Ovary (tissue), 3 donors: Measurements from ENCODE around the gene CCAR1.

Experiments
- CTCF ChIP-seq, 3 donors: fragments of 450-650 bp in 2 of 3; fragments of 200-600 bp in 1 of 3; IDR thresholded peaks; one replicate each; pipeline versions ENCODE4 v1.5.1 to v1.8.0; 2016 to 2022; ENCODE audit warnings: antibody characterized with exemption in 3 of 3, mild to moderate bottlenecking in 1 of 3
- EP300 ChIP-seq: sonication (generic); formaldehyde crosslinking; IDR thresholded peaks from one replicate; pipeline ENCODE4 v1.6.1; 2017; ENCODE audit warnings: antibody characterized with exemption
- POLR2A ChIP-seq: fragments of 450-650 bp; IDR thresholded peaks from one replicate; pipeline ENCODE4 v1.6.1; 2017; ENCODE audit warnings: antibody characterized with exemption, mild to moderate bottlenecking, moderate library complexity
- donor health status: DM: no; HTN: no; CAD: no.

- TF ChIP-seq CTCF (IDR thresholded peaks at IDR 0.05) (no peak), POLR2A (no peak), EP300 (no peak)
Measured at GRCh38 chr10:68721673-68722335, 765 bp downstream of the CCAR1 start.
